MCF 10A (cell line): ENCODE results near the gene EHMT1. TPM values are rescaled to one million over a fixed set of nuclear protein-coding genes. Genes with fewer than 3 reads are reported as not detected.

ENCODE experiments used
- BruUV-seq: library from RNA; stranded (reverse); fragments of 400-500 nt; replicated peaks from 2 replicates; lab custom pipeline; 2021; lab: Mats Ljungman, UMichigan
- CTCF ChIA-PET: fragments of 300-600 bp; sonication (Branson Sonifier 250); formaldehyde crosslinking; extraction: SDS; loops from one replicate; lab custom pipeline; 2021; ENCODE audit warnings: antibody characterized with exemption, inconsistent platforms; lab: Yijun Ruan, JAX
- POLR2A ChIA-PET: fragments of 300-600, 350-650 bp; sonication (Branson Sonifier 250); formaldehyde crosslinking; extraction: SDS; loops from one replicate; lab custom pipeline; 2020; ENCODE audit warnings: antibody characterized with exemption, inconsistent platforms; lab: Yijun Ruan, JAX
- DNase-seq: peaks from one replicate; pipeline ENCODE4 v3.0.0-alpha.2; 2018; ENCODE audit not compliant: unreplicated experiment
- H3K27ac Mint-ChIP-seq: one replicate; pipeline ENCODE4 v1.8.0; 2022; ENCODE audit warnings: mild to moderate bottlenecking, low read depth, mixed read lengths; ENCODE audit not compliant: unreplicated experiment
- H3K27me3 Mint-ChIP-seq: one replicate; pipeline ENCODE4 v1.8.0; 2022; ENCODE audit warnings: mixed read lengths; ENCODE audit not compliant: insufficient read depth, unreplicated experiment
- H3K36me3 Mint-ChIP-seq: one replicate; pipeline ENCODE4 v1.8.0; 2022; ENCODE audit warnings: mild to moderate bottlenecking, moderate library complexity, mixed read lengths; ENCODE audit not compliant: insufficient read depth, unreplicated experiment
- H3K4me1 Mint-ChIP-seq: one replicate; pipeline ENCODE4 v1.8.0; 2022; ENCODE audit warnings: mixed read lengths; ENCODE audit not compliant: insufficient read depth, unreplicated experiment
- H3K4me3 Mint-ChIP-seq: one replicate; pipeline ENCODE4 v1.8.0; 2022; ENCODE audit warnings: mild to moderate bottlenecking, moderate library complexity, mixed read lengths; ENCODE audit not compliant: unreplicated experiment
- H3K9me3 Mint-ChIP-seq: one replicate; pipeline ENCODE4 v1.8.0; 2022; ENCODE audit warnings: mixed read lengths; ENCODE audit not compliant: unreplicated experiment
- intact Hi-C: fragments of 100-400 bp; cut with micrococcal nuclease; formaldehyde crosslinking; loops from 2 replicates; pipeline ENCODE4 v1.14.1; 2022
- total RNA-seq: library from RNA; stranded (reverse); gene quantifications from 2 replicates; pipeline ENCODE4 v1.2.3, GENCODE V29; 2022
- TF ChIP-seq, protein P1 (sequence below): fragments of 200-600 bp; IDR thresholded peaks from one replicate; pipeline ENCODE4 v1.8.0; 2022; ENCODE audit warnings: antibody characterized with exemption, mild to moderate bottlenecking; ENCODE audit not compliant: unreplicated experiment

EHMT1 gene
- total RNA-seq, 1 experiment from 2014 or later: 79.7 TPM

DNA sequence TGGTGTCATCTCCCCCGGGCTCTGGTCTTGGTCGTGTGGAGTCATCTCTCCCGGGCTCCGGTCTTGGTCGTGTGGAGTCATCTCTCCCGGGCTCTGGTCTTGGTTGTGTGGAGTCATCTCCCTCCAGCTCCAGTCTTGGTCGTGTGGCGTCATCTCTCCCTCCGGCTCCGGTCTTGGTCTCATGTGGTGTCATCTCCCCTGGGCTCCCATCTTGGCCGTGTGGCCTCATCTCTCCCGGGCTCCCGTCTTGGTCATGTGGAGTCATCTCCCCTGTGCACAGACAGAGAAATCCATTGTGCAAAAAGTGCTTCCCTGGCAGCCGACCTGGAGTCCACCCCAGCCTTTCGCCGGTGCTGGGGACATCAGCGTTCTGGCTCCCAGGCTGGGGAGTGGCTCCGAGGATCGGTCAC lies 167.7 kb downstream of the EHMT1 start:
- TF ChIP-seq, protein P1, sequence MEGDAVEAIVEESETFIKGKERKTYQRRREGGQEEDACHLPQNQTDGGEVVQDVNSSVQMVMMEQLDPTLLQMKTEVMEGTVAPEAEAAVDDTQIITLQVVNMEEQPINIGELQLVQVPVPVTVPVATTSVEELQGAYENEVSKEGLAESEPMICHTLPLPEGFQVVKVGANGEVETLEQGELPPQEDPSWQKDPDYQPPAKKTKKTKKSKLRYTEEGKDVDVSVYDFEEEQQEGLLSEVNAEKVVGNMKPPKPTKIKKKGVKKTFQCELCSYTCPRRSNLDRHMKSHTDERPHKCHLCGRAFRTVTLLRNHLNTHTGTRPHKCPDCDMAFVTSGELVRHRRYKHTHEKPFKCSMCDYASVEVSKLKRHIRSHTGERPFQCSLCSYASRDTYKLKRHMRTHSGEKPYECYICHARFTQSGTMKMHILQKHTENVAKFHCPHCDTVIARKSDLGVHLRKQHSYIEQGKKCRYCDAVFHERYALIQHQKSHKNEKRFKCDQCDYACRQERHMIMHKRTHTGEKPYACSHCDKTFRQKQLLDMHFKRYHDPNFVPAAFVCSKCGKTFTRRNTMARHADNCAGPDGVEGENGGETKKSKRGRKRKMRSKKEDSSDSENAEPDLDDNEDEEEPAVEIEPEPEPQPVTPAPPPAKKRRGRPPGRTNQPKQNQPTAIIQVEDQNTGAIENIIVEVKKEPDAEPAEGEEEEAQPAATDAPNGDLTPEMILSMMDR: no peak
- H3K27ac Mint-ChIP-seq: no peak overlapping the region
- ChIA-PET POLR2A (no interaction called here), CTCF (interaction anchor here (0.7 kb wide), 1 partner anchor 14 kb away, joined by 3 read pairs; no protein-coding TSS in a partner anchor)
- no peak for DNase-seq
- no peak overlapping the region for H3K4me3 Mint-ChIP-seq
- BruUV-seq: no TSS peak
- intact Hi-C loops: no loop called here
- no peaks in the 10 kb centered on the region for H3K4me1 Mint-ChIP-seq
- peaks cover 46% of the 10 kb centered on the region for H3K36me3 Mint-ChIP-seq
- H3K27me3 Mint-ChIP-seq: no peaks in the 10 kb centered on the region
- H3K9me3 Mint-ChIP-seq: no peaks in the 10 kb centered on the region

DNA sequence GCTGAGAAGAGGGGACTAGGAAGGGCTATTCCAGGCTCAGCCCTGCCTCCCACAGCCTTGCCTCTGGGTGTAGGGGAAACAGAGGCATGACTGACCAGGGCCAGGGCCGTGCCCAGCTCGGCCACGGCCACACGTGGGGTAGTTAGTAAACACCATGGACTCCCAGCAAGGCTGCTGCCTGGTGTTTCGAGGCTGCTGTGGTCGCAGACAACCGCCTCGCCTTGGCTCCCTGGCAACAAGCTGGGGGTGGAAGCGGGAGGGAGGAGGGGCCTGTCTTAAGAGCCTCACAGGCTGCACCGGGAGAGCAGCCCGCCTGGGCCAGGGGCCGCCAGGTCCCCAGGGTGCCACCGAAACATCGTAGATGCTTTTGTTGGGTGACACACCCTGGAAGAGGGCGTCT lies 168.6 kb downstream of the EHMT1 start:
- TF ChIP-seq, protein P1: no peak
- no peak for DNase-seq
- peaks cover 53% of the 10 kb centered on the region for H3K36me3 Mint-ChIP-seq
- no peaks in the 10 kb centered on the region for H3K27me3 Mint-ChIP-seq
- CTCF ChIA-PET: no interaction called here
- H3K4me1 Mint-ChIP-seq: no peaks in the 10 kb centered on the region
- BruUV-seq: no TSS peak
- no peak overlapping the region for H3K27ac Mint-ChIP-seq
- H3K4me3 Mint-ChIP-seq: no peak overlapping the region
- POLR2A ChIA-PET: interaction anchor here (0.6 kb wide), 1 partner anchor 11 kb away, joined by 3 read pairs; no protein-coding TSS in a partner anchor
- intact Hi-C loops: no loop called here
- H3K9me3 Mint-ChIP-seq: no peaks in the 10 kb centered on the region

- Mint-ChIP-seq H3K4me1 (no peaks in the 10 kb centered on the region), H3K27me3 (no peaks in the 10 kb centered on the region), H3K36me3 (peaks cover 58% of the 10 kb centered on the region), H3K27ac (no peak overlapping the region), H3K4me3 (no peak overlapping the region), H3K9me3 (no peaks in the 10 kb centered on the region)
- POLR2A ChIA-PET: interaction anchor here (0.6 kb wide), 1 partner anchor 10 kb away, joined by 3 read pairs; no protein-coding TSS in a partner anchor
- TF ChIP-seq, protein P1: no peak
- CTCF ChIA-PET: no interaction called here
- BruUV-seq: no TSS peak
- intact Hi-C loops: no loop called here
- no peak for DNase-seq
Measured at GRCh38 chr9:137787786-137788505, 169.1 kb downstream of the EHMT1 start.

GRCh38 chr9:137788561-137789294 lies 169.9 kb downstream of the EHMT1 start:
- Mint-ChIP-seq H3K27me3 (no peaks in the 10 kb centered on the region), H3K36me3 (peaks cover 66% of the 10 kb centered on the region), H3K9me3 (no peaks in the 10 kb centered on the region), H3K27ac (no peak overlapping the region), H3K4me1 (no peaks in the 10 kb centered on the region), H3K4me3 (no peak overlapping the region)
- intact Hi-C loops: no loop called here
- DNase-seq: no peak
- TF ChIP-seq, protein P1: no peak
- ChIA-PET POLR2A (no interaction called here), CTCF (no interaction called here)
- BruUV-seq: no TSS peak
